Lung (tissue), 12 donors: ENCODE results near the gene SPI1. TPM values are rescaled to one million over a fixed set of nuclear protein-coding genes. Genes with fewer than 3 reads are reported as not detected.

Source experiments
- ATAC-seq: fragments of 200-7000 bp; cut with Tn5 transposase; one replicate; pipeline ENCODE4 v1.9.1; 2020; ENCODE audit warnings: moderate number of reproducible peaks; ENCODE audit not compliant: insufficient read depth, low FRiP score
- DNase-seq, 3 donors: peaks; one replicate each; pipeline ENCODE4 v3.0.0-alpha.2; 2013 to 2017
- H3K27ac ChIP-seq, 2 donors: one replicate each; pipeline ENCODE4 v1.5.1; 2013; ENCODE audit warnings: mild to moderate bottlenecking in 2 of 2, moderate library complexity in 2 of 2, control low read depth in 1 of 2, inconsistent platforms in 1 of 2, low read depth in 1 of 2, low read length in 1 of 2
- H3K27me3 ChIP-seq, 3 donors: one replicate each; pipeline ENCODE4 v1.5.1; 2013; ENCODE audit warnings: low read length in 2 of 3; ENCODE audit not compliant: control insufficient read depth in 3 of 3, insufficient read depth in 3 of 3
- H3K36me3 ChIP-seq, 4 donors: one replicate each; pipeline ENCODE4 v1.5.1; 2013; ENCODE audit warnings: low read length in 4 of 4, mild to moderate bottlenecking in 1 of 4, moderate library complexity in 1 of 4; ENCODE audit not compliant: control insufficient read depth in 4 of 4, insufficient read depth in 4 of 4
- H3K4me1 ChIP-seq, 5 donors: one replicate each; pipeline ENCODE4 v1.5.1; 2013; ENCODE audit warnings: low read length in 5 of 5, mild to moderate bottlenecking in 2 of 5, moderate library complexity in 1 of 5; ENCODE audit not compliant: control insufficient read depth in 5 of 5, insufficient read depth in 5 of 5
- H3K4me3 ChIP-seq: one replicate; pipeline ENCODE4 v1.5.1; 2013; ENCODE audit warnings: mild to moderate bottlenecking, control low read depth, moderate library complexity
- H3K9ac ChIP-seq, 2 donors: one replicate each; pipeline ENCODE4 v1.5.1; 2013; ENCODE audit warnings: low read length in 2 of 2, control low read depth in 1 of 2; ENCODE audit not compliant: insufficient read depth in 1 of 2
- H3K9me3 ChIP-seq, 4 donors: one replicate each; pipeline ENCODE4 v1.5.1; 2013; ENCODE audit warnings: low read length in 3 of 4, mild to moderate bottlenecking in 1 of 4, moderate library complexity in 1 of 4; ENCODE audit not compliant: control insufficient read depth in 4 of 4, insufficient read depth in 3 of 4
- WGBS, 2 donors: extraction: QIAGEN DNeasy Blood & Tissue Kit; methylation state at CpG; one replicate each; pipeline ENCODE4 v1.1.7; 2013; 5-methylcytosine and 5-hydroxymethylcytosine counted together
- polyA plus RNA-seq, 2 donors: library from polyadenylated mRNA; stranded (reverse); fragments of 200-250 nt; gene quantifications; one replicate each; pipeline ENCODE4 v1.2.1, GENCODE V29; 2013
- total RNA-seq, 2 donors: library from RNA; depleted of rRNA in 1 of 2; stranded (reverse); fragments of >200 nt in 1 of 2; gene quantifications; one replicate each; pipeline ENCODE4 v1.2.1, GENCODE V29; 2014 to 2021
- TF ChIP-seq, protein P1 (sequence below): IDR thresholded peaks from 2 replicates; pipeline ENCODE4 v1.5.1; 2012; ENCODE audit warnings: mild to moderate bottlenecking; ENCODE audit errors: control extremely low read depth, extremely low read depth
- donor health status: control.
- donor health status: control.
- donor health status: Bipolar disorder and iron deficiency.
- donor health status: healthy.
- donor health status: DM: yes; HTN: yes; CAD: no.

The SPI1 gene
- total and polyA plus RNA-seq, 4 donors = 27.6 to 344 (median 156) TPM

DNA sequence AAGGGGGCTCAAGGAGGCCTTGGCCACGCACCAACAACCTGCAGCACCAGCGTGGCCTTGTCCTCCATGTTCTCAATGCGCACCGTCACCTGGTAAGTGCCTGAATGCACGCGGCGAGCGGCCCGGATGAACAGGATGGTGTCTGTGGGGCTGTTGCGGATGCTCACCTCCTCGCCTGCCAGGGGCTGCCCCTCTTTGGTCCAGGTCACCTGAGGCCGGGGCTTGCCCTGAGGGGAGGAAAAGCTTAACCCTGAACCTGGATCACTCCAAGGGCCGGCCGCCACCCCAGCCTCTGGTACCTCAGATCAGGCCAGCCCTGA lies 44.9 kb downstream of the SPI1 start:
- no peaks in the 10 kb centered on the region for H3K9me3 ChIP-seq
- no peak for ATAC-seq

DNA sequence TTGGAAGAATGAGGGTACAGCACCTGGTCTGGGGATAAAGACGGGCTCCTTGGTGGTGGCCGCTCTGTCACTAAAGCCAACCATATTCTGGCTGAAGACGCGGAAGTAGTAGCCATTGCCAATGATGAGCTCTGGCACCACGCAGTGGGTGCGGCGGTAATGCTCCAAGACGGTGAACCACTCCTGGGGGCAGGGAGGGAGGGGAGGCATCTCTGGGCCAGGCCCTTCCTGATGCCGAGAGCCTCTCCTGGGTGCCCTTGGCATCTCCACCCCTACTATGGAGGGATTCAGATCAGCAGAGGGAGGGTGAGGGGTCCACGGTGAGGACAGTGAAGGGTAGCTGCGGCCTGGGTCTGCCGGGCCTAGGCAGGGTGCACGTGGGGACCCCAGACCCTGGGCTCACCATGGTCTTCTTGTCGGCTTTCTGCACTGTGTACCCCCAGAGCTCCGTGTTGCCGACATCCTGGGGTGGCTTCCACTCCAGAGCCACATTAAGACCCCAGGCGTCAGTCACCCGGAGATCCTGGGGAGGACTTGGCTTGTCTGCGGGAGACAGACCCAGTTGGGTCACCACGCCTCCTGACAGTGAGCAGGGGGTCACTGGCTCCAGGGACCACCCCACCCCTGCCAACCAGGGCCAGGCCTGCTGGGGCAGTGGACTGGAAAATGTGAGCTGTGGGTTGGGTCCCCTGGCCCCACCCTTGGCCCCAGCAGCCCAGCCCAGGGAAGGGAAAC lies 45.4 kb downstream of the SPI1 start:
- no peak for ATAC-seq
- H3K36me3 ChIP-seq = peaks cover 0 to 24% (median 11%) of the 10 kb centered on the region in 4 donors
- H3K27me3 ChIP-seq = no peaks in the 10 kb centered on the region
- no peak overlapping the region for H3K4me3 ChIP-seq
- H3K4me1 ChIP-seq = peaks cover 0 to 3% (median 0%) of the 10 kb centered on the region in 5 donors
- no peaks in the 10 kb centered on the region for H3K9me3 ChIP-seq
- TF ChIP-seq, protein P1, sequence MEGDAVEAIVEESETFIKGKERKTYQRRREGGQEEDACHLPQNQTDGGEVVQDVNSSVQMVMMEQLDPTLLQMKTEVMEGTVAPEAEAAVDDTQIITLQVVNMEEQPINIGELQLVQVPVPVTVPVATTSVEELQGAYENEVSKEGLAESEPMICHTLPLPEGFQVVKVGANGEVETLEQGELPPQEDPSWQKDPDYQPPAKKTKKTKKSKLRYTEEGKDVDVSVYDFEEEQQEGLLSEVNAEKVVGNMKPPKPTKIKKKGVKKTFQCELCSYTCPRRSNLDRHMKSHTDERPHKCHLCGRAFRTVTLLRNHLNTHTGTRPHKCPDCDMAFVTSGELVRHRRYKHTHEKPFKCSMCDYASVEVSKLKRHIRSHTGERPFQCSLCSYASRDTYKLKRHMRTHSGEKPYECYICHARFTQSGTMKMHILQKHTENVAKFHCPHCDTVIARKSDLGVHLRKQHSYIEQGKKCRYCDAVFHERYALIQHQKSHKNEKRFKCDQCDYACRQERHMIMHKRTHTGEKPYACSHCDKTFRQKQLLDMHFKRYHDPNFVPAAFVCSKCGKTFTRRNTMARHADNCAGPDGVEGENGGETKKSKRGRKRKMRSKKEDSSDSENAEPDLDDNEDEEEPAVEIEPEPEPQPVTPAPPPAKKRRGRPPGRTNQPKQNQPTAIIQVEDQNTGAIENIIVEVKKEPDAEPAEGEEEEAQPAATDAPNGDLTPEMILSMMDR = no peak
- DNase-seq = no peak
- no peak overlapping the region for H3K9ac ChIP-seq
- no peak overlapping the region for H3K27ac ChIP-seq
- 95 to 97% methylated on average over 20 of the region's 20 CpGs for WGBS, 2 donors

More for the DNA sequence above, 44.9 kb downstream of the SPI1 start:
- peaks cover 0 to 3% (median 0%) of the 10 kb centered on the region in 5 donors for H3K4me1 ChIP-seq
- H3K9ac ChIP-seq = no peak overlapping the region
- H3K36me3 ChIP-seq = peaks cover 0 to 19% (median 9%) of the 10 kb centered on the region in 4 donors
- H3K27me3 ChIP-seq = no peaks in the 10 kb centered on the region
- WGBS, 2 donors = 95% methylated on average over 14 of the region's 14 CpGs
- no peak for DNase-seq
- H3K27ac ChIP-seq = no peak overlapping the region
- no peak overlapping the region for H3K4me3 ChIP-seq
- TF ChIP-seq, protein P1 = no peak

DNA sequence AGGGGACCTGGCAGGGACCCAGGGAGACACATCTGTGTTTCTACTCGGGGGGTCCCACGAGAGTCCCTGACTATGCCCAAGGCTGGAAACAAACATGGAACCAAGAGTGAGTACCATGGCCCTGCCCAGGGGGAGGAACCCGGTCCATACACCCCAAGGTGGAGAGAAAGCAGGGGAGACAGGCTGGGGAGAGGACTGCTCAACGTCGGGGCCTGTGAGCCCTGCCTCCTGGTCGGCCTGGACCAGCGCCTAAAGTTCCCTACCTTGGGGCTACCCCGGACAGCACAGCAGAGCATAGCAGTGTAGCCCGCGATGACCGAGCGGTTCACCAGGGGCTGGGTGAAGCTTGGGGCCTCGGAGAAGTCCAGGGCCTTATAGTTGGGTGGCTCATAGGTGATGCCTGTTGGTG lies 46.0 kb downstream of the SPI1 start:
- TF ChIP-seq, protein P1 = no peak
- DNase-seq = no peak
- Histone ChIP-seq H3K9ac (no peak overlapping the region), H3K36me3 (peaks cover 0 to 30% (median 14%) of the 10 kb centered on the region in 4 donors), H3K27ac (no peak overlapping the region), H3K9me3 (no peaks in the 10 kb centered on the region), H3K4me1 (peaks cover 0 to 3% (median 0%) of the 10 kb centered on the region in 5 donors), H3K4me3 (no peak overlapping the region), H3K27me3 (no peaks in the 10 kb centered on the region)
- no peak for ATAC-seq
- 84 to 86% methylated on average over 13 of the region's 13 CpGs for WGBS, 2 donors
